ENCODE results near the gene ERRFI1.

- TF ChIP-seq CTCF (IDR thresholded peaks at IDR 0.05) (no peak), EZH2phosphoT487 (IDR thresholded peaks at IDR 0.05) (no peak)
These were observed 34.3 kb downstream of the ERRFI1 start for GRCh38 chr1:7991504-7992440.
